22Rv1 (cell line): ENCODE results near the gene KCNQ1OT1.

ENCODE experiments used
- H3K27ac ChIP-seq: fragments of 450-650 bp; 2 replicates; pipeline ENCODE4 v1.5.1; 2017
- CTCF ChIP-seq: fragments of 450-650 bp; IDR thresholded peaks from 2 replicates; pipeline ENCODE4 v1.5.1; 2017; ENCODE audit warnings: mild to moderate bottlenecking
- ZFX ChIP-seq: fragments of 450-650 bp; IDR thresholded peaks from 2 replicates; pipeline ENCODE4 v1.6.1; 2017; ENCODE audit warnings: antibody characterized with exemption, borderline replicate concordance

Gene KCNQ1OT1

GRCh38 chr11:2564008-2564530 lies 135.7 kb downstream of the KCNQ1OT1 start:
- H3K27ac ChIP-seq, result no peak overlapping the region
- TF ChIP-seq CTCF (no peak), ZFX (no peak)

- H3K27ac ChIP-seq, result no peak overlapping the region
- TF ChIP-seq CTCF (no peak), ZFX (no peak)
These were observed 136.4 kb downstream of the KCNQ1OT1 start for GRCh38 chr11:2563213-2564007.

- H3K27ac ChIP-seq, result no peak overlapping the region
- no peak for TF ChIP-seq ZFX
- no peak for TF ChIP-seq CTCF
These were observed 136.9 kb downstream of the KCNQ1OT1 start for GRCh38 chr11:2562890-2563212.

- TF ChIP-seq CTCF (no peak), ZFX (no peak)
- H3K27ac ChIP-seq, result no peak overlapping the region
These were observed 137.9 kb downstream of the KCNQ1OT1 start for GRCh38 chr11:2561696-2562581.

- TF ChIP-seq CTCF (no peak), ZFX (no peak)
These were observed 140.1 kb downstream of the KCNQ1OT1 start for GRCh38 chr11:2559527-2560311.

GRCh38 chr11:2558861-2559526 lies 140.8 kb downstream of the KCNQ1OT1 start:
- no peak for TF ChIP-seq ZFX
- TF ChIP-seq CTCF, result no peak
- H3K27ac ChIP-seq, result no peak overlapping the region

More at GRCh38 chr11:2559527-2560311, 140.1 kb downstream of the KCNQ1OT1 start:
- H3K27ac ChIP-seq, result no peak overlapping the region
